Loucy (cell line): ENCODE measurements around the gene LDB1.

ENCODE experiments used
- EZH2phosphoT487 ChIP-seq: fragments of 200-600 bp; IDR thresholded peaks from 2 replicates; pipeline ENCODE4 v1.6.1; 2018; ENCODE audit warnings: antibody characterized with exemption, mild to moderate bottlenecking, moderate library complexity, borderline replicate concordance
- TF ChIP-seq, protein P1 (sequence below): fragments of 200-600 bp; sonication (generic); conservative IDR thresholded peaks from 2 replicates; pipeline ENCODE4 v1.5.1; 2014; ENCODE audit warnings: mild to moderate bottlenecking, antibody characterized with exemption, low read length

DNA sequence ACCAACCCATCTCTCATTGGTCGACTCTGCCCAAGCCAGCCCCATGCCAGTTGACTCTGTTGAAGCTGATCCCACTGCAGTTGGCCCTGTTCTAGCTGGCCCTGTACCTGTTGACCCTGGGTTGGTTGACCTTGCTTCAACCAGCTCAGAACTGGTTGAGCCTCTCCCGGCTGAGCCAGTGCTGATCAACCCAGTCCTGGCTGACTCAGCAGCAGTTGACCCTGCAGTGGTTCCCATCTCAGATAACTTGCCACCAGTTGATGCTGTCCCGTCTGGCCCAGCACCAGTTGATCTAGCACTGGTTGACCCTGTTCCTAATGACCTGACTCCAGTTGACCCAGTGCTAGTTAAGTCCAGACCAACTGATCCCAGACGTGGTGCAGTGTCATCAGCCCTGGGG, 20.1 kb upstream of the LDB1 start:
- TF ChIP-seq, protein P1, sequence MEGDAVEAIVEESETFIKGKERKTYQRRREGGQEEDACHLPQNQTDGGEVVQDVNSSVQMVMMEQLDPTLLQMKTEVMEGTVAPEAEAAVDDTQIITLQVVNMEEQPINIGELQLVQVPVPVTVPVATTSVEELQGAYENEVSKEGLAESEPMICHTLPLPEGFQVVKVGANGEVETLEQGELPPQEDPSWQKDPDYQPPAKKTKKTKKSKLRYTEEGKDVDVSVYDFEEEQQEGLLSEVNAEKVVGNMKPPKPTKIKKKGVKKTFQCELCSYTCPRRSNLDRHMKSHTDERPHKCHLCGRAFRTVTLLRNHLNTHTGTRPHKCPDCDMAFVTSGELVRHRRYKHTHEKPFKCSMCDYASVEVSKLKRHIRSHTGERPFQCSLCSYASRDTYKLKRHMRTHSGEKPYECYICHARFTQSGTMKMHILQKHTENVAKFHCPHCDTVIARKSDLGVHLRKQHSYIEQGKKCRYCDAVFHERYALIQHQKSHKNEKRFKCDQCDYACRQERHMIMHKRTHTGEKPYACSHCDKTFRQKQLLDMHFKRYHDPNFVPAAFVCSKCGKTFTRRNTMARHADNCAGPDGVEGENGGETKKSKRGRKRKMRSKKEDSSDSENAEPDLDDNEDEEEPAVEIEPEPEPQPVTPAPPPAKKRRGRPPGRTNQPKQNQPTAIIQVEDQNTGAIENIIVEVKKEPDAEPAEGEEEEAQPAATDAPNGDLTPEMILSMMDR, result no peak
- TF ChIP-seq EZH2phosphoT487, result no peak
